ENCODE data around the gene GABRP.

The GABRP gene

GRCh38 chr5:170863646-170864045 lies 80.1 kb downstream of the GABRP start:
- no peak for DNase-seq (ENCODE audit: low read depth)
- TF ChIP-seq CTCF (IDR thresholded peaks at IDR 0.05; ENCODE audit: insufficient read depth, low read depth, low read length, missing control alignments), result no peak
- no peak overlapping the region for H3K4me3 ChIP-seq (ENCODE audit: low read length)
